Measurements from ENCODE around the gene SORCS2. TPM values are rescaled to one million over a fixed set of nuclear protein-coding genes. Genes with fewer than 3 reads are reported as not detected.

SORCS2 gene
- total RNA-seq, 1 donor from 2014 or later: 1.7 TPM

DNA sequence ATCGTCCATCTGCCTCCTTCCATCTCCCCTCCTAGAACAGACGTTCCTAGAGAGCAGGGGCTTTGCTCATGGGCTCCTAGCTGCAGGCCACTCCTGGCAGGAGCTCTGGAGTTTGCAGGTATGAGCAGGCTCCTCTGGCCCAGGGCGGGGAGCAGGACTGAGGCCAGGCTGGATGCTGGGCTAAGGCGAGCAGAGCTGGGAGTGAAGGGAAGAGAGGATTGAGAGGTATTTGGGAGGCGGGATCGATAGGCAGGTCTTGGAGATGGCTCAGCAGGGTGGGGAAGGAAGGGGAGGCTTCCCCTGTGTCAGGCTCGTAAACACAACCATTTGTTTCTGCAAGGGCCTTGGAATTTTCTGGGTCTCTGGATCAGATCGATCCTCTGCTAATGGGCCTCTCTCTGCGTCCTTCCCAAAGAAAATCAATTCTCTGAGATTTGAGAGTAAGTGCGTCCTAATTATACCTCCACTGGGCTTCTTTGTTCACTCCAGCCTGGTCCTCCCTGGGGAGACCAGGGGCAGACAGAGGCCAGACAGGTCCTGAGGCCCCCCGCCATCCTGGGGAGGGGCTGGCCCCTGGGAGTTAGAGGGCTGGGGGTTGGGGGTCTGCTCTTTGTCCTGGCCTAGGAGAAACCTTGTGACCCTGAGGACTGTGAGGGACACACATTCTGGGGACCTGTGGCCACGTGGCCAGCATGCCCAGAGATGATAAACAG, 337.2 kb downstream of the SORCS2 start:
- DNase-seq (ENCODE audit: low spot score): no peak

DNA sequence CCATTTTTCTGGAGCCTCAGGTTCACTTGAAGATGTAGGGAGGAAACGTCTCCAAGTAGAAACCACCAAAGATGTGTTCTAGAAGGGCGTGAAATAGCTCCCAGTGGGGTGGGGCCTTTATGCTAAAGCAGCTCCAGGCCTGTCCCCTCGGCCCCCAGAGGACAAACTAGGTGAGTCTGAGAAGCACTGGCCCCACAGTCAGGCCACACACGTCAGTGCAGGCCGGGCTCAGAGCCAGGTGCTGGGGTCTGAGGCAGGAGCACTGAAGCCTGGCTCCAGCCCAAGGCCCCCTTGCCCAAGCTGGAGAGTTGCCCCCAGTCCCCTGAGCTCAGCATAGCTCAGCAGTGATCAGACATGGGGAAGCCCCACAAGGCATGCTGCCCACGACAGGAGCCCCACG, 337.7 kb downstream of the SORCS2 start:
- DNase-seq (ENCODE audit: low spot score): no peak

DNA sequence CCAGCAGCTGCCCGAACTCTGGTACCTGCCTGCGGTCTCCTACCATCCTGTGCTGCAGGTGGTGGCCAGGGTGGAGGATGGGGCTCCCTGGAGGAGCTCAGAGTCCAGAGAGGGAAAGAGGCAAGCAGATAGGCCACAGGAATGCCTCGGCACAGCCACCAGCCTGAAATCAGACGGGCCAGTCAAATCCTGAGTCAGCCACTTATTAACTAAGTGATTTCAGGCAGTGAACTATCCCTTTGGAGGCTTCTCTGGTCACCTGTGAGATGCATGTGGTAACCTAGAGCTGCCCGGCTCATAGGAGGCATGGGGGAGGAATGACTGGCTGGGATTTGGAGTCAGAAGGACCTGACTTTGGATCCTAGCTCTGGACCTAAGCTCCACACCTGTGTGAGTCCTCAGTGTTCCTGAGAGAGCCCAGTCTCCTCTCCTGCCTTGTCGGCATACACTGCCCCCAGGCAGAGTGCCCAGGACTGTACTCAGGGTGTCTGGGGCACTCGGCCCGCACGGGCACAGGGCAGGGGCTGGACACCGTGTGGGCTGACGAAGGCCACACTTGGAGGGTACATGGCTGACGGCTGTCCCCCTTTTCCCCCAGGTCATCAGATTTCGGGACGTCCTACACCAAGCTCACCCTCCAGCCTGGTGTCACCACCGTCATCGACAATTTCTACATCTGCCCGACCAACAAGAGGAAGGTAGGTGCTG, 338.7 kb downstream of the SORCS2 start:
- DNase-seq (ENCODE audit: low spot score): no peak

DNA sequence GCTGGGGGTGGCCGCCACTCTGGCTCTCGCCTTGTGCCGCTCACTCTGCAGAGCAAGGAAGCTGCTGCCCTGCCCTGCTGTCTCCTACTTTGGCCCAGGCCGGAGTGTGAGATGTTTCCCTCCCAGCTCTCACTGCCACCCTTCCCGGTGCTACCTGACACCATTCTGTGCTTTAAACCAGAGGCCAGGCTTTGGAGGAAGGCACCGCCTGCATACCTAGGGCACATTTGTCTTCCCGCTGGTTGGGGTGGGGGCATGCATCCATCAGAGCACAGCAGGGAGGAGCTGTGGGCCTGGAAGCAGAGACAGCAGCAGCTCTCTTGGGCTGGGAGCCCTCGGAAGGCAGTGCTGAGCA, 339.3 kb downstream of the SORCS2 start:
- DNase-seq (ENCODE audit: low spot score): no peak

DNA sequence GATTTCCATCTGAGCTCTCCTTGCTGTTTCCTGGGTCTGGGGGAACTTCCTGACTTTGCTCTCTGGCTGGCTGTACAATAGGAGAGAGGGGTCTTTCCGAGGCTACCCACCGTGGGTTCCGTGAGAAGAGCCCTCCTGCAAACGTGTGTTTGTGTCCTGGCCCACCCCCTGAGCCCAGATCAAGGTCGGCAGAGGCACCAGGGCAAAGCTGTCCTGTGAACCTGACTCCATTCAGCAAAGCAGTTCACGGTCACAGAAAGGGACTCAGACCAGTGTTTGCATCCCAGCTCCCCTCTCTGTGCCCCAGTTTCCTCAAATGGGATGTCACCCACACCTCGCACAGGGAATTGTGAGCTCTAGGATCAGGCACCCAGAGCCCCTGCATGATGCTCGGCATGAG, 339.7 kb downstream of the SORCS2 start:
- no peak for DNase-seq (ENCODE audit: low spot score)

DNA sequence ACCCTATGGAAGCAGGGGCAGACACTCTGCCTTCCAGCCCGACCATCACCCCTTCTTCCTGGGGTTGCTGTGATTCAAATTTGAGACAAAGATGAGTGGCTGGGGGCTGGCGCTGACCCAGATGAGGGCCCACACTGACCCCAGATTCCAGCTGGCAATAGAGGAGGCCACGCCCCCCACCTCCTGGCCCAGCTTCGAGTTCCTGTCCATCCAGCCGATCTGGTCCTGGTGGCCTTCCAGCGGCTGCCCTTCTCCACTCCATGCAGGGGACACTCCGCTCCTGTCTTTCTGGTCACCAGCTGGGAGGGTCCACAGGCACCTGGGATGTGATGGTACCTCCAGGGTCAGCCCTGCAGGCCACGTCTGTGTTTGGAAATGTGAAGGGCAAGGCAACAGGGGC, 340.9 kb downstream of the SORCS2 start:
- no peak for DNase-seq (ENCODE audit: low spot score)

DNA sequence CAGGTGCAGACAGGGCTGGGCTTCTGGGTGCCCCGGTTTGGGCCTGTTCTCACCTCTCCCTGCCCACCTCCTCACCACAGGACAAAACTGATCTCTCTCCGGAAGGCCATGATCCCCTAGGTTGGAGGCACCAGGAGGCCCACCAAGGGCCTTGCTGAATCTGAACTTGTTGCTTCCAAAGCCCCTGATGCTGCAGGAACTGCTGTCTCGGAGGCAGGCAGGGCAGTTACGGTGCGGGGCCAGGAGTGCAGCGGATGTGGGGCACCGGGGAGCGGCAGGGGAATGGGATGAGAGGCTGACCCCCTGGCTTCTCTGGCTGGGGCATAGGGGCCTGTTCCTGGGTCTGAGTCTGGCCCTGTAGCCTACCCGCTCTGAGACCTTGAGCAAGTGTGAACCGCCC, 342.8 kb downstream of the SORCS2 start:
- DNase-seq (ENCODE audit: low spot score): no peak

DNA sequence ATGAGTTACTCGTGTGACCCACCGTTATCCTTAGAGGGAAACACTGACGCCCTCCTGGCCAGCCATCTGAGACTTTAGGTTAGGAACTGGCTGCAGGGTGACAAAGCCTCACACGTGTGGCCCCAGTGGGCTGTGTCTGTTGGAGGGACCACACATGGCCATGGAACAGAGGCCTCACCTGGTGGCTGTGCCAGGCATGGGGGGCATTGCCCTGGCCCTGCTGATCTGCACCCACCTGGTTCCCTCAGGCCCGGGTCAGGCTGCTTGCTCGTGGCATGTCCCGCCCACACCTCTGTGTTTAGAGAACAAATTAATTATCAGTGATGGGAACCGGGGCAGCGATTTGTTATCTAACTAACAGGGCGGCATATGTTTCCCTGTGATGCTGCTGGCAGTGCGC, 343.3 kb downstream of the SORCS2 start:
- DNase-seq (ENCODE audit: low spot score): no peak

DNA sequence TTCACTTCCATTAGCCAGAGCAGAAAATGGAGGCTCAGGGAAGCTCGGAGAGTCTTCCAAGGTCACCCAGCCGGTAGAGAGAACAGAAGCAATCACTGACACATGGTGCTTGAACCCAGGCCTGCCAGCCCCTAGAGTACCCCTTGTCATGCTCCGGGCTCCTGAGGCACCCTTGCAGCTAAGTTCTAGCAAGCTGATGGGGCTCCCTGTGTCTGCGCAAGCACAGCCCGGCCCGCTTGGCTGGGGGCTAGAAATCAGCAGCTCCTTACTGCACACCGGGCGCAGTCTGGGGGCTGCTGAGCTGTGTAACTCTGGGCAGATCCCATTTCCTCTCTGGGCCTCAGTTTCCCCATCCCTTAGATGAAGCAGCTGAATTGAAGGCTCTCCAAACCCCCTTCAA, 344.5 kb downstream of the SORCS2 start:
- no peak for DNase-seq (ENCODE audit: low spot score)

DNA sequence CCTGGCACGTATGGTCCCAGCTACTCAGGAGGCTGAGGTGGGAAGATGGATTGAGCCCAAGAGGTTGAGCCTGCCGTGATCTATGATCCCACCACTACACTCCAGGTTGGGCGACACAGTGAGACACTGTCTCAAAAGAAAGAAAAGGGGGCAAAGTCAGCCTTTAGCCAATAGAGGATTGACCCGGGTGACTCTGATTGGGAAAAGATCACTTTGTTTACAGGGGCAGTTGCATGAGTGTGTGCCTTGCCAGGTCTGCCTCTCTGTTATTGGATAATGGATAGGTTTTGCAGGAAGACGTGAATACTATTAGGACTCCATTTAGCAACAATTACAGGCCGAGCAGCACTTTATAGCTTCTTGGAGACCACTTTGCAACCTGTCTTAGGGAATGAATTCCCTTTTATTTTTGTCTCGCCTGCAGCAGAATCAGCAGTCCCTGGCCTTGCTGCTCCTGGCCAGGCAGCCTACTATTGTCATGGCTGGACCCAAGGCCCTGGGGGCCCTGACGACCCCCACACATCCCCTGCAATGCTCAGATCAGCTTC, 345.6 kb downstream of the SORCS2 start:
- DNase-seq (ENCODE audit: low spot score): no peak

DNA sequence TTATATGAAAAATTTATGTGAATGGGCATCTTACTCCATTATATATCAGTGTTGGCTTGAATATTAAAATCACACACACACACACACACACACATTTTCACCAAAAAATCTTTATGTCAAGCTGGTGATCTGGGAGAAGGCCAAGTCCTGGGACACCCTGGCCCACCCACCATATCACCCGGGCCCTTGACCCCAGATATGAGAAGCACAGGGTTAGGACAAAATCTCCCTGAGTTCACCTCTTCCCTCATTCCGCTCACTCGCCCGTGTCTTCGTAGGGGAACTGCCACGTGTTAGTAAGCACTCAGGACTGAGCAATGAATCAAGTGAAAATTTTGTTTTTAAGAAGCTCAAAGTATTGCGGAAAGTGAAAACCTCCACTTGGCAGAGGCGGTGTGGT, 346.2 kb downstream of the SORCS2 start:
- no peak for DNase-seq (ENCODE audit: low spot score)

DNA sequence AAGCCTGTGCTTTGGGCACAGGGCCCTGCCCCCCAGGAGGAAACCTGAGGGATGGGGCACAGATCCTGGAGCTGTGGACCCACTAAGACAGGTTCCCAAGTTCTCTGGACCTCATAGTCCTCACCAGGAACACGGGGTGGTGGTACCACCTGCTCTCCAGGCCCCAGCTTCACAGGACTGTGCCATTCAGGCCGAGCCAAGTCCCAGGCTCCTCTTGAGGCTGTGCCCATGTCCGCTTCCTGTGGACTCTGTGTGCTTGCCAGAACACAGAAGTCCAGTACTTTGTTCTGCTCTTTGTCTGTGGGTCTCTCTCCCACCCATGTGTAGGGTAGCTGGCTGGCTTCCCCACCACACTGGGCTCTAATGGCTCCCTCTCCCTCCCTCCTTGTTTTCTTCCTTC, 346.8 kb downstream of the SORCS2 start:
- DNase-seq (ENCODE audit: low spot score): no peak

DNA sequence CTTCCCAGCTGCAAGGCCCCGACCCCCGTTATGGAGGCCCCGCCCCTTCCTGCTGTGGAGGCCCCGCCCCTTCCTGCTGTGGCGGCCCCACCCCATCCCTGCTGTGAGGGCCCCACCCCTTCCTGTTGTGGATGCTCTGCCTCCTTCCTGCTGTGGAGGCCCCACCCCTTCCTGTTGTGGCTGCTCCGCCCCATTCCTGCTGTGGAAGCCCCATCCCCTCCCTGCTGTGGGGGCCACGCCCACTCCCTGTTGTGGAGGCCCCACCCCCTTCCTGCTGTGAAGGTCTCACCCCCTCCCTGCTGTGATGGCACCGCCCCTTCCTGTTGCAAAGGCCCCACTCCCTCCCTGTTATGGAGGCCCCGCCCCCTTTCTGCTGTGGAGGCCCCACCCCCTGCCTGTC, 347.3 kb downstream of the SORCS2 start:
- no peak for DNase-seq (ENCODE audit: low spot score)

DNA sequence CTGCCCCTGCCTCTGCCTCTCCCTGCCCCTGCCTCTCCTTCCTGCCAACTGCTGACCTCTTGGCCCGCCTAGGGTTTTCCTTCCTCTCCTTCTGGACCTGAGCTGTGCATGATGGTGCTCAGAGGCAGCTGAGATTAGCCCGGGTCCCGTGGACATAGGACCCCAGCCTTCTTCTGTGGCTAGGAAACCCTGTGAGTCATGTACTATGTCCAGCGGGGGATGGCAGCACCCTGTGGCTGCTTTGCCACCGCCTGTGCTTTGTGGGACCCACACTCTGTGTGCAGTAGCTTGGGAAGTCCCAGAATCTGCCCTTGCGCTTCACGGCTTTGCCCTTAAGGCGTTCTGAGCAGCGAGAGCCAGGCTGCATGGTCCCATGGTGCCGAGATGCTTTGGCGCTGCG, 347.9 kb downstream of the SORCS2 start:
- no peak for DNase-seq (ENCODE audit: low spot score)

DNA sequence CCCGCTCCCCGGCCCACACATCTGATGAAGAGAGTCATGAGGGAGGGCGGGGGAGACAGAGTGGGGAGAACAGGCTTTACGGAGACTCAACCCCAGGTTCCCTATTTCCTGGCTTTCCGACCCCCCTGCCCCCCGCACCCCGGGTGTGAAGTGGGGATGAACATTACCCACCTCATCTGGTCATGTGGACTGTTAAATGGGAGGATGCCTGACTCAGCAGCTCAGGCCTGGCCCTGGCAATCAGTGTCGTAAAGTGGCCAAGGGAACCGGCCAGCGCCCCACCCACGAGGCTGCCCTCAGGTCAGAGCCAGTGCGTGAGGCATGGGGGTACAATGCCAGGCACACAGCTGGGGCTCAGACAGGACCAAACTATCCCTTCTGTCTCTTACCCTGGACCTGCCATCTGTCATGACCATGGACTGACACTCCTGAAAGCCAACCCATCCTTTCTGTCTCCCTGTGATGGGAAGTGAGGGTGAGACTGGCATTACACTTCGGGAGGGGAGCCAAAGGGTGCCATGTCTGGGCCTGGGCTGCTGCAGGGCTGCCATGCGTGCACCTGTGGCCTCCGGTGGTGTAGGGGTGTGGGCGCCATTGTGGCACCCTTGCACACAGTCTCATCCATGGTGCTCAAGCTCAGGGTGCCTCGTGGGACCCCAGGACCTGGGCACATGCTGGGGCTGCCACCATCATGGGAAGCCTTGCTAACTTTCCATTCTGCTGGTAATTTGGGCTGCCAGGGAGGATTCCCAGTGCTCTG, 348.5 kb downstream of the SORCS2 start:
- DNase-seq (ENCODE audit: low spot score): no peak

DNA sequence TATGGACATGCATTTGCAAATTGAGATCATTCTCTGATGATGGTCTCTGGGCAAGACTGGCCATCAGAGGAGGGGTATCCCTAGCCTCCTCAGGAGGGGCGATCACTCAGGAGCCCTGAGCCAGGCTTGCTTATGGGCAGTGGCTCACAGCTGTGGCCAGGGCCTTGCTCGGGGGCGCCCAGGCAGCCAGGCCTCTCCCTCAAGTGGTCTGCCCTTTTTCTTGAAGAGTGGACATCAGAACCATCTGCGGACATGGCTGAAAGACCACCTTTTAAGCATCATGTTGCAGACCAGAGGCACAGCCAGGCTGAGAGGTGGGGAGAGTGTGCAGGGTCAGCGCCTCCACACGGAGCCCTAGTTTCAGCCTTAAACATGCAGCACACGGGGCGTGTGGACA, 349.1 kb downstream of the SORCS2 start:
- no peak for DNase-seq (ENCODE audit: low spot score)

DNA sequence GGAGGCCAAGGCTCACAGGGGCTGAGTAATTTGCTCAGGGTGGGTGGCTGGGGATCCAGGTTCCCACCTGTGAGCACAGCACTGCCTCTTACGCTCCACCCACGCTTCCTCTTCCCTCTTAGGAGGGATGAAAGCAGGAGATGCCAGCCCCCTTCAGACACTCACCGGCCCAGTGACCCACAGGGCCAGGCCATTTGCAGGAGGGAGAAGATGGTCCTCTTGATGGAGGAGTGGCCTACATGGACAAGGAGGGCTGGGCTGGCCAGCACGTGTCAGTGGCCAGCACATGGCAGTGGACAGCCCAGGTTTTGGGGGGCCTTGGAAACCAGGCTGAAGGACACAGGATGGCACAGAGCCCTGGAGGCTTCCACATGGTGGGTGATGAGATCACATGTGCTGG, 350.4 kb downstream of the SORCS2 start:
- DNase-seq (ENCODE audit: low spot score): no peak

DNA sequence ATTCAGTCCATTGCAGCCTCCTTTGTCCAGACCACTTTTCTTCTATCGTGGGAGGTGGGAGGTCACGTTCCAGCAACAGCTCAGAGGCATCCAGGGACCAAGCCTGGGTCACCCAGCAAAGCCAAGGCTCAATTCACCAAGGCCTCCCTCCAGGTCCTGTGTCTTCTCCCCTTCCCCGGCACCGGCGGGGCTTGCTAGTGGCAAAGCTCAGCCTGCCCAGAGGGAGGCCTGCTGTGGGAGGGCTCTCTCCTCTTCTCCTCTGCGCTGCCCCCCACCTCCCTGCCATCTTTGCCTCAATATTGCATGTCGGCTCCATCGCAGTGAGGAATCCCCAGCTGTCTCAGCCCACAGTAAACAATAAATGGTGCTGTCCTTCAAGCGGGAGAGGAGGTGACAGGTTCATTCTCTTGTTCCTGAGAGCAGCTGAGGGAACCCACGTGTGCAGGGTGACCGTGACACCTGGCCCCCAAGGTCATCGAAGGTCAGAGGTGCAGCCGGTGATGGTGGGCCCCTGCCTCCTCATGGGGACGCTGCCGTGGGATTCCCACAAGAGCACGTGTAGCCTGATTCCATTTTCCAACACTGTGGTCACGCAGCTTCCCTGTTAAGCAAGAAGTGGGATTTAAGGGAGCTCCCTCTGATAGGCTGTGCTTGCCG, 353.9 kb downstream of the SORCS2 start:
- DNase-seq (ENCODE audit: low spot score): no peak

DNA sequence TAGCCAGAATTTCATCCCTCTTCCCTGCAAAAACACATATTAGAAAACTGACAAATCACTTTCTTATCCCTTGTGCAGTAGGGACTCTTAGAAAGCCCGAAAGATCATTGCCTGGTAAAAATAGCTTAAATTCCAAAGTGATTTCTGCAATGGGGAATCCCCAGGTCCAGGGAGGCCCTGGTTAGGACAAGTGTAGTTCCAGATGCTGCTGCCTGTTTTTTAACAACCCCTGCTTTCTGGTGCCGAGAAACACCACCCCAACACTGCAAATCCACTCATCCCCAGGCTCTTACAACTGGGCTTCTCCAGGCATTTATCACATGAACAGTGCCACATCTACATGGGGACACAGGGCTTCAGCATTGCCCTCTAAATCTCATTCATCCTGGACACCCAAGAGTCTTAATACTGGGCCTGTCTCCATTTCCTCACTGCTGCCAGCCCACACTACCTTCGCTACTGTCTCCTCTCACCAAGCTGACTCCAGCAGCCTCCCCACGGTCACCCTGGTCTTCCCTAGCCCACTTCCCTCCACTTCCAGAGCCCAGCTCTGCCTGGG, 354.6 kb downstream of the SORCS2 start:
- DNase-seq (ENCODE audit: low spot score): no peak

DNA sequence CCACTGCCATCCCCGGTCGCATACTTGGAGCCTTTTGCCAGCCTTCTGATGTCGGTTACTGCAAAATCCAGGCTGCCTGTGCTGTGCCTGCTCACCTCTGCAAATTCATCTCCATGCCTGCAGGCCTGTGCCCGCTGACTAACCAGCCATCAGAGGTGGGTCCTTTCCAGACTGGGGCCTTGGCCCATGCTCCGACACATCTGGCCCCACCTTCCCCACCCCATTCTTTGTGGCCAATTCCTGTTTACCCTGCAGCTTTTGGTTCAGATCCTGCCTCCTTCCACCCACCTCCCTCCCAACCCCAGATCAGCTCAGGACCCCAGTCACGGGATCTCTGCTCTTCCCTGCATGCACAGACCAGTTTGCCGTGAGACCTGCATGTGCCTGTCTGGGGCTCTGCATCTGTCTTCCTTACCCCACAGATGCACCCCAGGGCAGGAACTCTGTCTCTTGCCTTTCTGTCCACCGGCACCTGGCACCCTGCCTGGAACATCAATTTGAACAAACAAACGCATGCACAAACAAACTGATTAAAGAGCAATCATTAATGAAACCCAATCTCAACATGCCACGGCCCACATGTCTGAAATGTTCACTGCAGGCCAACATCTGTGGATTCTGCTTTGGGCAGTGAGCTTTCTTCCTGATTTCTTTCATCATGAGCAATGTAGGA, 355.2 kb downstream of the SORCS2 start:
- DNase-seq (ENCODE audit: low spot score): peak; percentile 64

DNA sequence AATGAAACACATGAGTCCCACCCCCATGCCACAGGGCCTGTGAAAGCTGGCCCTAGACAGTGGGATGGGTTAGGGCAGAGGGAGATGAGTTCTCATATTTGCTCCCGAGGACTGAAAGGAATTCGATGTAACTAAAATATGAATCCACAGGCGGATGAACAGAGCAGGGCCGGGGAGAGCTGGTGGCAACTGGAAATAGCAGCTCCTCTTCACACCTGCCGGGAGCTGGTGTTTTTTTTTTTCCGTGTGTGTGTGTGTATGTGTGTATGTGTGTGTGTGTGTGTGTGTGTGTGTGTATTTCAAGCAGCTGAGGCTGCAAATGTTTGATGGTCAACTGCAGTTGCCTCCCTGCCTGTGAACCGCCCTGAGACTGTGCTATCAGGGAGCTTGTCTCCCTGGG, 357.5 kb downstream of the SORCS2 start:
- DNase-seq (ENCODE audit: low spot score): no peak

All from mucosa of gallbladder (tissue), 1 donor.